Stimulated activated naive CD8-positive, alpha-beta T cell treated with anti-CD3 and anti-CD28 coated beads, Interleukin-15, amount 100 ng/mL, for 72 hours (primary cell): ENCODE data around the gene RAB3GAP2.
A peak's percentile ranks its signal among the peaks of the same experiment; 100 is the strongest.

Experiments
- ATAC-seq: fragments of 150-1000 bp; cut with Tn5 transposase; 2 replicates; pipeline ENCODE4 v1.10.0; 2021; ENCODE audit warnings: mild to moderate bottlenecking, moderate library complexity
- DNase-seq, 2 donors: peaks; one replicate each; pipeline ENCODE4 v3.0.0; 2021 to 2022
- H3K27ac Mint-ChIP-seq, 2 donors: one replicate each; pipeline ENCODE4 v1.8.0; 2022; ENCODE audit warnings: mild to moderate bottlenecking in 2 of 2, mixed read lengths in 2 of 2, moderate library complexity in 2 of 2
- H3K27me3 Mint-ChIP-seq: one replicate; pipeline ENCODE4 v1.8.0; 2022; ENCODE audit warnings: mixed read lengths
- H3K4me1 Mint-ChIP-seq: one replicate; pipeline ENCODE4 v1.8.0; 2022; ENCODE audit warnings: mild to moderate bottlenecking, mixed read lengths
- H3K4me3 Mint-ChIP-seq, 2 donors: one replicate each; pipeline ENCODE4 v1.8.0; 2022; ENCODE audit warnings: mild to moderate bottlenecking in 2 of 2, mixed read lengths in 2 of 2, moderate library complexity in 1 of 2
- H3K9me3 Mint-ChIP-seq, 2 donors: one replicate each; pipeline ENCODE4 v1.8.0; 2022; ENCODE audit warnings: mixed read lengths in 2 of 2

Gene RAB3GAP2

DNA sequence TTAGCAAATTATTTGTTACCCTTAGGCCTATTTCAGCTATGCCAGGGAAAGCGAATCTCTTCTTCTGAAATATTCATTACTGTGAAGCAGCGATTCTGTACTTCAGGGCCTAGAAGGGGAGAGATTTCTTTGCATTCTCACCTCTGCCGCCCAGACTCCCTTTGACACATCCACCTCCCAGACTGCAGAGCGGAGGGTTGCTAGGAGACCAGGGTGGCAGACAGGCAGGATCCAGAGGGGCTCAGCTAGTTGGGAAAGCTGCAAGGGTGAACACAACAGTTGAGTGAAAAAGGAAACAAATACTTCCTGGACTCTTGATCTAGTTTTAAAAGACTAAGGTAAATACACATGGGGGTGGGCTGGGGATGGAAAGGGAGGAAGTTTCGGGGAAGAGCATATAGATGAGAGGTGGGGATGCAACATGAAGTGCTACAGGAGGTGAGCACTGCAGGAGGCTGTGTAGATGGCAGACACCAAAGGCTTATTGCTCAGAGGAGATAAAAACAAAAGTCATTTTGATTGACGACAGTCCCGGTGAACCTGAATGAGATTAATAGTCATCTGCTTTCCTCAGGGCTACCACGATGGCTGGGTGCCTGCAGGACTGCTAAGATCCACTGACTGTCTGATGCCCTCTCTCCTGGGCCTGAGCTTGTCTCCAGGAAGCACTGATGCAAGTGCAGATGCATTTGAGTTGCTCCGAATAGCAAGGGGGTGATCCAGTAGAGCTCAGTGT, 26.4 kb upstream of the RAB3GAP2 start:
- H3K27ac Mint-ChIP-seq = no peak overlapping the region
- no peak for ATAC-seq
- H3K4me1 Mint-ChIP-seq = no peaks in the 10 kb centered on the region
- H3K27me3 Mint-ChIP-seq = peaks cover 24% of the 10 kb centered on the region
- no peaks in the 10 kb centered on the region for H3K9me3 Mint-ChIP-seq
- no peak for DNase-seq
- no peak overlapping the region for H3K4me3 Mint-ChIP-seq

DNA sequence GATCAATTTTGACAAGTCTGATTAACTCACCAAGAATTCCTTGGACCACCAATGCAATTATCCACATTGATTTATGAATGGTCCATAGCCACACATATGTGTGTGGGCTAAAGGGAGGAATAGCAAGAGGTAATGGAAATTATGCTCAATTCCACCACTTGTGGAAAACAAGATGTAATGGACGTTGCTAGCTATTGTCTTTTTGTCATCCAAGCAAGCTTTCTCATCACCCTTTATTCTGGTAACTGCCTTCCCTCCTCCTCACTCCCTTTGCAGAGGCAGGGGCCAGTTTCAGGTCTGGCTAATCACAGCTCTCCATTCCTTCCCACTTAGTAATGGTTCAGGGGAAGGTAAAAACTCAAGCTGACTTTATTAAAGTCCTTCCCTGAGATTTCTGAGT, 24.7 kb upstream of the RAB3GAP2 start:
- Mint-ChIP-seq H3K4me1 (no peaks in the 10 kb centered on the region), H3K4me3 (no peak overlapping the region), H3K27me3 (peaks cover 29% of the 10 kb centered on the region), H3K27ac (no peak overlapping the region), H3K9me3 (no peaks in the 10 kb centered on the region)
- ATAC-seq (no peak), DNase-seq (no peak)

DNA sequence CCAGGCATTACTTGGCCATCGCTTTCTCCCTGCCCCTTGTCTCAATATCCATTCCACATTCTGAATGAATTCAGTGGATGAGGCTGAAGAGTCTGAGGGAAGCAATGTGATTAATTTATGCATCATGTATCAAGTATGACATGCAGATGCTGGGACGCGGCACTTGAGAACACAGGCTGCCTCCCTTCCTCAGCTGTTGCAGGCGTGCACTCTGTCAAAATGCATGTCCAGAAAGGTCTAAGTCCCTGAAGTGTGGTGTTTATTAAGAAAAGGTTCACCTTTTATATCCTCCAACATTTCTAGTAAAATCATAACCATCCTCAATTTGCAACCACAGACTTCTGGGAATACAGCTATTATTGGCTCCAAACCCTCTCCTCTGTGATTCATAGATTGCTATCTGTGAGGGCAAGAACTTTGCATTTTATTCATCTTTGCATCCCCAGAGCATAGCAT, 22.6 kb upstream of the RAB3GAP2 start:
- Mint-ChIP-seq H3K4me1 (no peaks in the 10 kb centered on the region), H3K4me3 (no peak overlapping the region), H3K9me3 (no peaks in the 10 kb centered on the region), H3K27ac (no peak overlapping the region), H3K27me3 (peaks cover 23% of the 10 kb centered on the region)
- DNase-seq = no peak
- no peak for ATAC-seq

DNA sequence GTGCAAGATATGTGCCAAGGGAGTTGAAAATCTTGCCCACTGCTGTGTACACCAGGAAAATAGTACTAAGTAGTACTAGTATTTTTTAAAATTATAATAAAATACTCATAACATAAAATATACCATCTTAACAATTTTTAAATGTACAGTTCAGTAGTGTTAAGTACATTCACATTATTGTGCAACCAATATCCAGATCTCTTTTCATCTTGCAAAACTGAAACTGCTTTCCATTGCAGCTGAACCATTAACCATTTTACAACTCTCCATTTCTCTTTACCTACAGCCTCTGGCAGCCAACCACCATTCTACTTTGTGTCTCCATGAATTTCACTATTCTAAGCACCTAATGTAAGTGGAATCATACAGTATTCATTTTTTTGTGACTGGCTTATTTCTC, 19.3 kb upstream of the RAB3GAP2 start:
- Mint-ChIP-seq H3K27me3 (peaks cover 23% of the 10 kb centered on the region), H3K27ac (no peak overlapping the region), H3K9me3 (no peaks in the 10 kb centered on the region), H3K4me1 (no peaks in the 10 kb centered on the region), H3K4me3 (no peak overlapping the region)
- ATAC-seq (no peak), DNase-seq (no peak)

DNA sequence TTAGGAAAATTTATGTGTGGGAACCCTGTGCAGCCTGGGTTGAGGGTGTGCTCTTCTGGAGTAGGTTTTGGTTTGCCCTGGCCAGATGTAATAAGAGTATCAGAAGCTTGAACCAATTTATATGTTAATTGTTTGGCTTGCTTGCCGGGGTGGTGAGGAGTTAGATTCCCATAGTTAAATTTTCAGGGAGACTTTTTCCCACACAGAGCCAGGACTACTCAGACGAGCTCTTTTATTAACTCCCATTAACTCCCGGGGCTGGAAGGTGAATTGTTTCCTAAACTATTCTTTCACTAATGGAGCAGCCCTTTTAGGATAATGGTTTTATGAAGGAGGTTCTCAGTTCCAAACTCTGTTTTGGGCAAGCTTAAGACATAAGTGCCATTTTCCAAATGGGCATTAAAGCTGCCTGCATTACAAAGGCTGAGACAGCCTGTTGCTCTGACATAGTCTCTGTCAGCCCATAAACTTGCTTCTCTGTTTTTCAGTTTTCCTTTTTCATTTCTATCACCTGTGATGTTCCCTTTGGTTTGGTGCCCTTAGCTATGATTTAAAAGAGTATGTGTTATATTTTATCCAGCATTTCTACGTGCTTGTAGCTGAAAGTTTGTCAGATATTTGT, 18.0 kb upstream of the RAB3GAP2 start:
- Mint-ChIP-seq H3K27ac (no peak overlapping the region), H3K9me3 (no peaks in the 10 kb centered on the region), H3K4me1 (no peaks in the 10 kb centered on the region), H3K4me3 (no peak overlapping the region), H3K27me3 (peaks cover 16% of the 10 kb centered on the region)
- DNase-seq (no peak), ATAC-seq (no peak)

DNA sequence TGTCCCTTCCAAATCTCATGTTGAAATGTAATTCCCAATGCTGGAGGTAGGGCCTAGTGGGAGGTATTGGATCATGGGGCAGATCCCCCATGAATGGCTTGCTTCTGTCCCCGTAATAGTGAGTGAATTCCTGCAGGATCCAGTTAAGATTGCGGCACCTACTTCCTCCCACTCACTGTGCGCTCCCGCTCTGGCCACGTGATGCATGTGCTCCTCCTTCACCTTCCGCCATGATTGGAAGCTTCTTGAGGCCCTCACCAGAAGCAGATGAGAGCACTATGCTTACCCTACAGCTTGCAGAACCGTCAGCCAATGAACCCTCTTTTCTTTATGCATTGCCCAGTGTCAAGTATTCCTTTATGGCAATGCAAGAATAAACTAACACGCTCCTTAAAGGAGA, 14.9 kb upstream of the RAB3GAP2 start:
- DNase-seq = no peak
- Mint-ChIP-seq H3K4me3 (no peak overlapping the region), H3K27me3 (no peaks in the 10 kb centered on the region), H3K27ac (no peak overlapping the region), H3K9me3 (no peaks in the 10 kb centered on the region), H3K4me1 (no peaks in the 10 kb centered on the region)
- no peak for ATAC-seq

DNA sequence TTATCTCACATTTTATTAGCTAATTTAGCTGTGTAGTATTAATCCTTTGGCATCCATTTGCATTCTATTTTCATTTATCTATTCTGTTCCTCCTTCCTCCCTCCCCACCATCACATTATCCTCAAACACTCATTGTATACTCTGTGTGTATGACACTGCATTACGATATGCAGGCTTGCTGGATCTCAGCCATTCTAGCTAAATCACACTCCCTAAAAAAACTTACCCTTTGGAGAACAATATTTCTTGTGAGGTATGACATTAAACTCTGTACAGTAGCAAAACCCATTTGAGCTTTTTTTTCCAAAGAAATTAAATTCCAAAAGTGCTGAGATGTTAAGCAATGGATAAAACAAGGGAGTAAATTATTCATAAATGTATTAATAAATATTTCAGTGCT, 11.4 kb upstream of the RAB3GAP2 start:
- no peak for DNase-seq

DNA sequence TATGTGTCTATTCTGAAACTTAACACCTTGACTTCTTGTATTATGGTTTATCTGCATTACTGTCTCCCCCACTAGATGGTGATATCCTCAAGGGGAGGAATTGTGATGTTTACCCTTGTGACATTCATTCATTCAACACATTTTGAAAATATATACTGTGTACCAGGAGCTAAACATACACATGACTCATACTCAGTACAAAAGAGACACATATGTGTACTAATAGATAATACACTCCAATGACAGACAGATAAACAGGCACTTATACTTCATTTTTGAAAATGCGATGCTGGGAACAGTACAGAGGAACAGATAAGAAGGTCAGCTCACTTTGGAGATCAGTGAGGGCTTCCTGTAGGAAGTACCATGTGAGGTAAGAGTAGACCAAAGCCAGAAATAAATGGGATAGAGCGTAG, 8.9 kb upstream of the RAB3GAP2 start:
- H3K27me3 Mint-ChIP-seq = peaks cover 6% of the 10 kb centered on the region
- H3K27ac Mint-ChIP-seq = no peak overlapping the region
- DNase-seq (no peak), ATAC-seq (no peak)
- no peaks in the 10 kb centered on the region for H3K4me1 Mint-ChIP-seq
- H3K4me3 Mint-ChIP-seq = no peak overlapping the region
- no peaks in the 10 kb centered on the region for H3K9me3 Mint-ChIP-seq

More for the DNA sequence above, 11.4 kb upstream of the RAB3GAP2 start:
- Mint-ChIP-seq H3K4me1 (no peaks in the 10 kb centered on the region), H3K9me3 (no peaks in the 10 kb centered on the region), H3K4me3 (no peak overlapping the region), H3K27ac (no peak overlapping the region), H3K27me3 (no peaks in the 10 kb centered on the region)
- ATAC-seq = no peak

DNA sequence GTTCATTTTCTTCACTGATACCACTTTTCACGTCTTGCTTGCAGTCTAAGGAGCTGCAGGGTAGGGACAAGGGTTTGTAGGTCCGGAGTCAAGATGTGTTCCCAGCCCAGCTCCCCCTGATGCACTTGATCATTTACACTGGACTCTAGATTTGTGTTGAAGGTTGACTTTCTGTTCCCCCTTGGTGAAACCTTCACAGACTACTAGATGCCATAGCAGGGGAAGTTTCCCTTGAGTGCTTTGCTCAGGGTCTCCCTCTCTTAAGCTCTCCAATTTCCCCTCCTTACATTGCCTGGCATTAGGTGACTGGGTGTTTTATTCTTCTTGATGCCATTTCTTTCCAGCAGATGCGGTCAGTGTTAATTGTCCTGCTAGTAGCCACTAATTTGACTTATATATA, 8.0 kb upstream of the RAB3GAP2 start:
- Mint-ChIP-seq H3K27ac (no peak overlapping the region), H3K27me3 (peaks cover 6% of the 10 kb centered on the region), H3K4me3 (no peak overlapping the region), H3K9me3 (no peaks in the 10 kb centered on the region), H3K4me1 (no peaks in the 10 kb centered on the region)
- DNase-seq (no peak), ATAC-seq (no peak)

DNA sequence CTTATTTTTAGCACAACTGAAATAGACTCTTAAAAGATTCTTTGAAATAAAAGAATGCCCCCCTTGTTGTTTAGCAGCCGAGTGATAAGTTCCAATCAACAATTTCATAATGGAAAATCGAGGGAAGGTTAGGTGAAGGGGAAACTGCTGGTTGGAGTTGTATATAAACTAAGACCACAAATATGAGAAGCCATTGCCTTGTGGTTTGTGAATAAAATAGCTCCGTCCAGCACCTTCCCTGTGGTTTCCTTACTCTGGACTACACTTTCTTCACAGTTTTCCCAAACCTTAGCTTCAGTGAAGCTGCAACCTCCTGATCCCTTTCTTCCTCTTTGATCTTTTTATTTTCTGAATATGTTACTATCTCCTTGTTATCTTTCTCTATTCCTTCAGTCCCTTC, 6.7 kb upstream of the RAB3GAP2 start:
- H3K4me3 Mint-ChIP-seq = no peak overlapping the region
- H3K4me1 Mint-ChIP-seq = no peaks in the 10 kb centered on the region
- ATAC-seq (no peak), DNase-seq (no peak)
- H3K9me3 Mint-ChIP-seq = no peaks in the 10 kb centered on the region
- H3K27me3 Mint-ChIP-seq = peaks cover 6% of the 10 kb centered on the region
- H3K27ac Mint-ChIP-seq = no peak overlapping the region

DNA sequence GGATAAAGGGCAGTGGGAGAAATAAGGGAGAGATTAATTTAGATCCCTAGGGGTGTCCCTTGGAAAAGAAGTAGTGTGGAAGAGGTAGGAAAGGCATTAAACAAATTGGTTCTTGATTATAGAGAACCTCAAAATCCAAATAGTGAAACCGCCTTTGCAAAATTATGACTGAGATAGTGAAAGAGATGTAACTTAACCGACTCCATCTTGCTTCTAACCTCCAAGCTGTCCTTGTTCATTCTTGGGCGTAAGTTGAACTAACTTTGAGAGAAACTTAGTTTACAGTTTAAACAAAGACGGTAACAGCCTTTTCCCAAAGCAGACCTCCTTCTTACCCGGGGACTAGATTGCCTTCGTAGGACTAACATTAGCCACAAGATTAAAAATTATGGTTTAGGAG, 3.2 kb upstream of the RAB3GAP2 start:
- H3K9me3 Mint-ChIP-seq = no peaks in the 10 kb centered on the region
- no peak overlapping the region for H3K4me3 Mint-ChIP-seq
- no peaks in the 10 kb centered on the region for H3K4me1 Mint-ChIP-seq
- H3K27me3 Mint-ChIP-seq = peaks cover 6% of the 10 kb centered on the region
- DNase-seq (no peak), ATAC-seq (no peak)
- H3K27ac Mint-ChIP-seq = no peak overlapping the region

DNA sequence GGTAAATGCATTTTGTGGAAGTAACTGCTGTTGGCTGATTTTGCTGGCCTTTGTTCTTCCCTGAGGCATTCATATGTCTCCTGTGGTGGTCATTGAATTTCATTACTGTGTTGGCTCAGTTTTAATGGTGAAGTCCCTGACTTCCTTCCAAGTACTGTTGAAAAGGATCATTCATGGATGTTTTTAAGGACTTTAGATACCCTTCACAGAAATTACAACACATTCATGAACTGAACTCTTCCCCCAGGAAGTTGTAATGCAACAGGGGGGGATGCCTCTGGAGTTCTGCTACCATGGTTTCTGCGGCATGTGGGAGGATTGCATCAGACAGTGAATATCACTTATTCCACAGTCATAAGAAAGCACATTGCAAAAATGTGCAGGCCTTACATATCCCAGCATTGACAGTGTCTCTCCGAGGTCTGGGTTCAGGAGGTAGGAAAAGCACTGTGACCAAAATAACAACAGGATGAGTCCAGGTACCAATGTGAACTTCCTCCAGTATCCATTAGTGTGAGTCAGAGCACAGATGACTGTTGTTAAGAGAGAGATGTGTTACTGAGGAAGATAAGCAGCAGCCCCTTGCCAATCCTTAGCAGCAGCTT, 2.1 kb upstream of the RAB3GAP2 start:
- H3K4me1 Mint-ChIP-seq = peaks cover under 1% of the 10 kb centered on the region

DNA sequence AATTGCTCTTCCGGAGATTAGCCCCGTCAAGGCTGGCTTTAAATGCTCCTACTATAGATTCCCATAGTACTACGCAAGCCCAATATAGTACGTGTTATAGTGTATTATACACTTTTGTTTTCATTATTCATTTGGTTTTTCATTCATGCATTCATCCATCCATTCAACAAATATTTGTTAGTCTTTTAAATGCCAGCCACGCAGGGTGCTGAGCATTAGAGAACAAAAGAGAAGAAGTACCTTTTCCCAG, 513 bp upstream of the RAB3GAP2 start:
- ATAC-seq (no peak), DNase-seq (no peak)
- peaks cover 13% of the 10 kb centered on the region for H3K4me1 Mint-ChIP-seq
- H3K27me3 Mint-ChIP-seq = no peaks in the 10 kb centered on the region
- no peak overlapping the region for H3K4me3 Mint-ChIP-seq
- peak overlapping the region in 1 of 2 donors; percentile 78 for H3K27ac Mint-ChIP-seq
- no peaks in the 10 kb centered on the region for H3K9me3 Mint-ChIP-seq

More for the DNA sequence above, 2.1 kb upstream of the RAB3GAP2 start:
- Mint-ChIP-seq H3K9me3 (no peaks in the 10 kb centered on the region), H3K4me3 (no peak overlapping the region), H3K27me3 (peaks cover 6% of the 10 kb centered on the region), H3K27ac (no peak overlapping the region)
- ATAC-seq (no peak), DNase-seq (no peak)

DNA sequence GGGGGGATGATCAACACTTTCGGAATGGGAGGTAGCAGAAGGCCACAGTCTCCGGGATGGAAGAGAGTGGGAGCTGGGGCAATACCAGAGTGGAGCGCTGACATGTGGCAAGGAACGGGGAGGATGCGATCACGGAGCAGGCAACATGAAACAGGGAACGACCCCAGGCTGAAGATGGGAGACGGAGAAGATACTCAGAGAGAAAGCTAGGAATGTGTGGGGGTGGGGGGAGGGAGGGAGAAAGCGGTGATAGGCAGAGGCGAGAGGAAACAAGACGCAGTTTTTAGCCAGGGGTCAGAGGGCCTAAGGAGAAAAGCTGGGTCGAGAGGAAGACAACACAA, 577 bp downstream of the RAB3GAP2 start:
- no peak for DNase-seq
- Mint-ChIP-seq H3K27ac (no peak overlapping the region), H3K4me1 (peaks cover 13% of the 10 kb centered on the region), H3K27me3 (no peaks in the 10 kb centered on the region), H3K4me3 (no peak overlapping the region), H3K9me3 (no peaks in the 10 kb centered on the region)
- ATAC-seq = no peak

DNA sequence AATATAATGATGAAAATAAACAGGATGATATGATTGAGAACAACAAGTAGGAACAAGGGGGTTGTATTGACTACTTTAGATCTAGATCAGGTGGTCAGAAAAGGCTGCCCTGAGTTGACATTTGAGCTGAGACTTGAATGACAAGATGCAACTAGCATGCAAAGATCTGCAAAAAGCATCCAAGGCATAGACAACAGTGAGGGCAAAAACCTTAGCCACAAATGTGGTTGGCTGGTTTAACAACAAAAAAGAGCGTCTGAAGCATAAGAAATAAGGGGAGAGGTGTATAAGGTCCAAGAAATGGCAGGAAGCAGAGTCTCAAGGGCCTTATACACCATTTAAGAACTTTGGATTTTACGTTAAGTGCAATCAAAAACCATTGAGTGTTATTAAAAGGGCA, 3.2 kb downstream of the RAB3GAP2 start:
- no peak for DNase-seq
- Mint-ChIP-seq H3K27me3 (no peaks in the 10 kb centered on the region), H3K4me3 (peak overlapping the region; percentile 32 to 52), H3K27ac (peak overlapping the region in 1 of 2 donors; percentile 14), H3K4me1 (peaks cover 18% of the 10 kb centered on the region), H3K9me3 (peaks cover 0 to 4% of the 10 kb centered on the region in 2 donors)
- no peak for ATAC-seq

DNA sequence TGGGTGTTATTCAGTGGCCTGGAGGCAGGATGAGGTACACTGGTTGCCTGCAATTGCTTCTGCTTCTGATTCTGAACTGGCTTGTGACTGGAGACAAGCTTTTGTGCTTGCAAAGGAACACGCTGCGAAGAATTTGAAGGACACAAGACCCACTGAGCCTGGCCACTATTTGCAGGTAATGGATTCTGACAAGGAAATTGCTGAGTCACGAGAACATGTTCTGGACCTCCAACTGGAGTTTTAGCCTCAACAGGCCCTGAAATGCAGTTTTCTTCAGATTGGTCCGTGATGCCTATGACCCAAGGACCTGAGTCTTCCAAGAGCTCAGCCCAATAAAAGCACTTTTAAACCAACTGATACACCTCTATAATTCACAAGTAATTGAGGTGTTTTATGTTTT, 4.6 kb downstream of the RAB3GAP2 start:
- no peak for DNase-seq
- Mint-ChIP-seq H3K27me3 (no peaks in the 10 kb centered on the region), H3K27ac (no peak overlapping the region), H3K9me3 (peaks cover 4 to 5% of the 10 kb centered on the region in 2 donors), H3K4me1 (peaks cover 18% of the 10 kb centered on the region), H3K4me3 (no peak overlapping the region)
- ATAC-seq = no peak
